WTC11 (cell line): ENCODE data around the gene GFRA1. TPM values are rescaled to one million over a fixed set of nuclear protein-coding genes. Genes with fewer than 3 reads are reported as not detected.

Experiments used
- ATAC-seq: fragments of 200-7000 bp; cut with Tn5 transposase; 2 replicates; pipeline ENCODE4 v1.10.0; 2021; ENCODE audit warnings: mild to moderate bottlenecking, moderate library complexity
- CTCF ChIA-PET: fragments of 300-600 bp; sonication (Branson Sonifier 250); formaldehyde crosslinking; loops from one replicate; lab custom pipeline; 2021; ENCODE audit warnings: antibody characterized with exemption; lab: Charles Lee
- POLR2A ChIA-PET: fragments of 350-600 bp; sonication (Branson Sonifier 250); formaldehyde crosslinking; loops from one replicate; lab custom pipeline; 2021; ENCODE audit warnings: antibody characterized with exemption; lab: Charles Lee
- DNase-seq: peaks from one replicate; pipeline ENCODE4 v3.0.0; 2021; ENCODE audit warnings: low spot score
- H3K27ac Mint-ChIP-seq: 2 replicates; pipeline ENCODE4 v1.8.0; 2021; ENCODE audit warnings: mixed read lengths
- H3K27me3 Mint-ChIP-seq: 2 replicates; pipeline ENCODE4 v1.8.0; 2021; ENCODE audit warnings: low read depth, mild to moderate bottlenecking, moderate library complexity, mixed read lengths
- H3K36me3 Mint-ChIP-seq: 2 replicates; pipeline ENCODE4 v1.8.0; 2021; ENCODE audit warnings: mixed read lengths
- H3K4me1 Mint-ChIP-seq: 2 replicates; pipeline ENCODE4 v1.8.0; 2022; ENCODE audit warnings: mixed read lengths
- H3K4me3 Mint-ChIP-seq: 2 replicates; pipeline ENCODE4 v1.8.0; 2021; ENCODE audit warnings: mild to moderate bottlenecking, moderate library complexity, mixed read lengths
- H3K9me3 Mint-ChIP-seq: 2 replicates; pipeline ENCODE4 v1.8.0; 2021; ENCODE audit warnings: mixed read lengths
- CREM ChIP-seq: sonication (generic); formaldehyde crosslinking; IDR thresholded peaks from 2 replicates; pipeline ENCODE4 v1.8.1; 2022; ENCODE audit warnings: mild to moderate bottlenecking, missing genetic modification reagents, moderate library complexity
- ESRRA ChIP-seq: sonication (generic); formaldehyde crosslinking; IDR thresholded peaks from 2 replicates; pipeline ENCODE4 v1.8.1; 2022; ENCODE audit warnings: mild to moderate bottlenecking, missing genetic modification reagents, borderline replicate concordance
- GABPB1 ChIP-seq: sonication (generic); formaldehyde crosslinking; IDR thresholded peaks from 2 replicates; pipeline ENCODE4 v1.8.1; 2023; ENCODE audit warnings: mild to moderate bottlenecking, missing genetic modification reagents
- GRHL2 ChIP-seq: fragments of 250-450 bp; sonication (Bioruptor Pico); IDR thresholded peaks from 2 replicates; pipeline ENCODE4 v1.8.0; 2022; ENCODE audit warnings: mild to moderate bottlenecking, moderate library complexity; ENCODE audit not compliant: insufficient replicate concordance, severe bottlenecking
- MXD4 ChIP-seq: fragments of 250-450 bp; sonication (Bioruptor Pico); IDR thresholded peaks from 2 replicates; pipeline ENCODE4 v1.8.0; 2021; ENCODE audit warnings: mild to moderate bottlenecking, moderate library complexity, borderline replicate concordance
- NR1H2 ChIP-seq: sonication (generic); formaldehyde crosslinking; IDR thresholded peaks from 2 replicates; pipeline ENCODE4 v1.9.0; 2021; ENCODE audit warnings: mild to moderate bottlenecking, moderate library complexity, missing genetic modification reagents
- SMAD4 ChIP-seq: sonication (generic); formaldehyde crosslinking; IDR thresholded peaks from 2 replicates; pipeline ENCODE4 v1.8.0; 2022; ENCODE audit warnings: mild to moderate bottlenecking, missing genetic modification reagents
- TEAD1 ChIP-seq: sonication (generic); formaldehyde crosslinking; IDR thresholded peaks from 2 replicates; pipeline ENCODE4 v1.8.0; 2022; ENCODE audit warnings: mild to moderate bottlenecking, missing genetic modification reagents
- TP53 ChIP-seq: sonication (generic); formaldehyde crosslinking; IDR thresholded peaks from 2 replicates; pipeline ENCODE4 v1.8.1; 2023; ENCODE audit warnings: mild to moderate bottlenecking, missing genetic modification reagents
- ZNF263 ChIP-seq: sonication (generic); formaldehyde crosslinking; IDR thresholded peaks from 2 replicates; pipeline ENCODE4 v1.8.1; 2022; ENCODE audit warnings: low read depth, mild to moderate bottlenecking, moderate library complexity, missing genetic modification reagents
- ZNF671 ChIP-seq: fragments of 250-450 bp; sonication (Bioruptor Pico); IDR thresholded peaks from 2 replicates; pipeline ENCODE4 v1.8.0; 2021; ENCODE audit warnings: mild to moderate bottlenecking
- total RNA-seq: library from RNA; stranded (reverse); gene quantifications from 3 replicates; pipeline ENCODE4 v1.2.3, GENCODE V29; 2021
- TF ChIP-seq, protein P1 (sequence below): sonication (generic); formaldehyde crosslinking; IDR thresholded peaks from 2 replicates; pipeline ENCODE4 v1.8.0; 2022; ENCODE audit warnings: mild to moderate bottlenecking, missing genetic modification reagents
- TF ChIP-seq, protein P2 (sequence below): fragments of 250-450 bp; sonication (Bioruptor Pico); IDR thresholded peaks from 2 replicates; pipeline ENCODE4 v1.8.0; 2021; ENCODE audit warnings: mild to moderate bottlenecking
- TF ChIP-seq, protein P3 (sequence below): sonication (generic); formaldehyde crosslinking; IDR thresholded peaks from 2 replicates; pipeline ENCODE4 v1.8.0; 2023; ENCODE audit warnings: mild to moderate bottlenecking, missing genetic modification reagents
- TF ChIP-seq, protein P4 (sequence below): sonication (generic); formaldehyde crosslinking; IDR thresholded peaks from 2 replicates; pipeline ENCODE4 v1.8.0; 2023; ENCODE audit warnings: missing genetic modification reagents
- TF ChIP-seq, protein P5 (sequence below): sonication (generic); formaldehyde crosslinking; IDR thresholded peaks from 2 replicates; pipeline ENCODE4 v1.8.1; 2022; ENCODE audit warnings: low read depth, mild to moderate bottlenecking, moderate library complexity, missing genetic modification reagents, borderline replicate concordance
- TF ChIP-seq, protein P6 (sequence below): fragments of 250-450 bp; sonication (Bioruptor Pico); IDR thresholded peaks from 2 replicates; pipeline ENCODE4 v1.9.0; 2021; ENCODE audit warnings: mild to moderate bottlenecking
- TF ChIP-seq, protein P7 (sequence below): fragments of 250-450 bp; sonication (Bioruptor Pico); IDR thresholded peaks from 2 replicates; pipeline ENCODE4 v1.9.0; 2021; ENCODE audit warnings: mild to moderate bottlenecking, borderline replicate concordance
- TF ChIP-seq, protein P8 (sequence below): fragments of 250-450 bp; sonication (Bioruptor Pico); conservative IDR thresholded peaks from 2 replicates; pipeline ENCODE4 v1.9.0; 2021; ENCODE audit warnings: mild to moderate bottlenecking

Gene GFRA1
- total RNA-seq, 1 experiment from 2014 or later: 4.4 TPM

DNA sequence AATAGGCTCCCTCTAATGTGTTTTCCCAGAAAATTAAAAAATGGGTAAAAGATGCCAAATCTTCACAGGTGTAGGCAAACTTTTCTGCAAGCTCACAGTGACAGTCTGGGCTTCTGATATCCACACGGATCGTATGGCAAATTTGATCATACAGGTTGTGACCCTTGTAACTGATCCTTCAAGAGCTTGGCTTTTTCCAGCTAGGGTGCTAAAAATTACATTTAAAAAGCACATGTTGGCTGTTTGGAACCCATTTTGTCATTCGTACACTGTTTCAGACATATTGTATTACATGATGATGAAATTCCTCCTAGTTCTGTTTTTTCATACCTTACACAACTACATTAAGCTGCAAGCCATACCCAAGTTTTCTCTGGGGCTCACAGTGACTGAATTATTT is 138.7 kb downstream of the GFRA1 start (continued):
- no peak for TF ChIP-seq ZNF263 (CRISPR knock-in tag)
- TF ChIP-seq GRHL2 (CRISPR knock-in tag): no peak
- TF ChIP-seq, protein P1, sequence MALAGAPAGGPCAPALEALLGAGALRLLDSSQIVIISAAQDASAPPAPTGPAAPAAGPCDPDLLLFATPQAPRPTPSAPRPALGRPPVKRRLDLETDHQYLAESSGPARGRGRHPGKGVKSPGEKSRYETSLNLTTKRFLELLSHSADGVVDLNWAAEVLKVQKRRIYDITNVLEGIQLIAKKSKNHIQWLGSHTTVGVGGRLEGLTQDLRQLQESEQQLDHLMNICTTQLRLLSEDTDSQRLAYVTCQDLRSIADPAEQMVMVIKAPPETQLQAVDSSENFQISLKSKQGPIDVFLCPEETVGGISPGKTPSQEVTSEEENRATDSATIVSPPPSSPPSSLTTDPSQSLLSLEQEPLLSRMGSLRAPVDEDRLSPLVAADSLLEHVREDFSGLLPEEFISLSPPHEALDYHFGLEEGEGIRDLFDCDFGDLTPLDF (CRISPR knock-in tag): no peak
- TF ChIP-seq, protein P2, sequence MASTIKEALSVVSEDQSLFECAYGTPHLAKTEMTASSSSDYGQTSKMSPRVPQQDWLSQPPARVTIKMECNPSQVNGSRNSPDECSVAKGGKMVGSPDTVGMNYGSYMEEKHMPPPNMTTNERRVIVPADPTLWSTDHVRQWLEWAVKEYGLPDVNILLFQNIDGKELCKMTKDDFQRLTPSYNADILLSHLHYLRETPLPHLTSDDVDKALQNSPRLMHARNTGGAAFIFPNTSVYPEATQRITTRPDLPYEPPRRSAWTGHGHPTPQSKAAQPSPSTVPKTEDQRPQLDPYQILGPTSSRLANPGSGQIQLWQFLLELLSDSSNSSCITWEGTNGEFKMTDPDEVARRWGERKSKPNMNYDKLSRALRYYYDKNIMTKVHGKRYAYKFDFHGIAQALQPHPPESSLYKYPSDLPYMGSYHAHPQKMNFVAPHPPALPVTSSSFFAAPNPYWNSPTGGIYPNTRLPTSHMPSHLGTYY (CRISPR knock-in tag): no peak
- TF ChIP-seq, protein P3, sequence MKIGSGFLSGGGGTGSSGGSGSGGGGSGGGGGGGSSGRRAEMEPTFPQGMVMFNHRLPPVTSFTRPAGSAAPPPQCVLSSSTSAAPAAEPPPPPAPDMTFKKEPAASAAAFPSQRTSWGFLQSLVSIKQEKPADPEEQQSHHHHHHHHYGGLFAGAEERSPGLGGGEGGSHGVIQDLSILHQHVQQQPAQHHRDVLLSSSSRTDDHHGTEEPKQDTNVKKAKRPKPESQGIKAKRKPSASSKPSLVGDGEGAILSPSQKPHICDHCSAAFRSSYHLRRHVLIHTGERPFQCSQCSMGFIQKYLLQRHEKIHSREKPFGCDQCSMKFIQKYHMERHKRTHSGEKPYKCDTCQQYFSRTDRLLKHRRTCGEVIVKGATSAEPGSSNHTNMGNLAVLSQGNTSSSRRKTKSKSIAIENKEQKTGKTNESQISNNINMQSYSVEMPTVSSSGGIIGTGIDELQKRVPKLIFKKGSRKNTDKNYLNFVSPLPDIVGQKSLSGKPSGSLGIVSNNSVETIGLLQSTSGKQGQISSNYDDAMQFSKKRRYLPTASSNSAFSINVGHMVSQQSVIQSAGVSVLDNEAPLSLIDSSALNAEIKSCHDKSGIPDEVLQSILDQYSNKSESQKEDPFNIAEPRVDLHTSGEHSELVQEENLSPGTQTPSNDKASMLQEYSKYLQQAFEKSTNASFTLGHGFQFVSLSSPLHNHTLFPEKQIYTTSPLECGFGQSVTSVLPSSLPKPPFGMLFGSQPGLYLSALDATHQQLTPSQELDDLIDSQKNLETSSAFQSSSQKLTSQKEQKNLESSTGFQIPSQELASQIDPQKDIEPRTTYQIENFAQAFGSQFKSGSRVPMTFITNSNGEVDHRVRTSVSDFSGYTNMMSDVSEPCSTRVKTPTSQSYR: no peak
- TF ChIP-seq NR1H2: no peak
- TF ChIP-seq, protein P4, sequence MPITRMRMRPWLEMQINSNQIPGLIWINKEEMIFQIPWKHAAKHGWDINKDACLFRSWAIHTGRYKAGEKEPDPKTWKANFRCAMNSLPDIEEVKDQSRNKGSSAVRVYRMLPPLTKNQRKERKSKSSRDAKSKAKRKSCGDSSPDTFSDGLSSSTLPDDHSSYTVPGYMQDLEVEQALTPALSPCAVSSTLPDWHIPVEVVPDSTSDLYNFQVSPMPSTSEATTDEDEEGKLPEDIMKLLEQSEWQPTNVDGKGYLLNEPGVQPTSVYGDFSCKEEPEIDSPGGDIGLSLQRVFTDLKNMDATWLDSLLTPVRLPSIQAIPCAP (CRISPR knock-in tag): no peak
- no peak for TF ChIP-seq ZNF671 (CRISPR knock-in tag)
- TF ChIP-seq, protein P5, sequence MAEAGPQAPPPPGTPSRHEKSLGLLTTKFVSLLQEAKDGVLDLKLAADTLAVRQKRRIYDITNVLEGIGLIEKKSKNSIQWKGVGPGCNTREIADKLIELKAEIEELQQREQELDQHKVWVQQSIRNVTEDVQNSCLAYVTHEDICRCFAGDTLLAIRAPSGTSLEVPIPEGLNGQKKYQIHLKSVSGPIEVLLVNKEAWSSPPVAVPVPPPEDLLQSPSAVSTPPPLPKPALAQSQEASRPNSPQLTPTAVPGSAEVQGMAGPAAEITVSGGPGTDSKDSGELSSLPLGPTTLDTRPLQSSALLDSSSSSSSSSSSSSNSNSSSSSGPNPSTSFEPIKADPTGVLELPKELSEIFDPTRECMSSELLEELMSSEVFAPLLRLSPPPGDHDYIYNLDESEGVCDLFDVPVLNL (CRISPR knock-in tag): no peak
- TF ChIP-seq SMAD4: no peak
- TF ChIP-seq, protein P6, sequence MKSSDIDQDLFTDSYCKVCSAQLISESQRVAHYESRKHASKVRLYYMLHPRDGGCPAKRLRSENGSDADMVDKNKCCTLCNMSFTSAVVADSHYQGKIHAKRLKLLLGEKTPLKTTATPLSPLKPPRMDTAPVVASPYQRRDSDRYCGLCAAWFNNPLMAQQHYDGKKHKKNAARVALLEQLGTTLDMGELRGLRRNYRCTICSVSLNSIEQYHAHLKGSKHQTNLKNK: no peak
- TF ChIP-seq, all 79 proteins: peak for 0

DNA sequence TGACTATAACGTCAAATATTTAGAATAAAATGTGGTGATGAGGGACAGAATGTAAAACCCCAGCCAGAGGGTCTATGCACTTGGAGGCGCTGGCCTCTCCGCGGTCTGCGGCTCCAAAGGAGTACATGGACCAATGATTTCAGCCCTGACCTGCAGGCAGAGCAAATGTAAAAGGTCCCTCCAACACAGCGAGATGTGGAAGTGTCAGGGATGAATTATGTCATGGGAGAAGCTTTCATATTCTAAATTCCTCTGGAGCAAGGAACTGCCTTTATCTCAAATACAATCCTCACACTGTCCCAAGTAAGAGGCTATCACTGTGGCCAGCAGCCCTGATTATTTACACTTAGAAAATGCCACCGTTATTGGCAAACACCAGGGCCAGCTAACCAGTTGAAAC is 139.4 kb downstream of the GFRA1 start:
- DNase-seq (no peak), ATAC-seq (no peak)
- H3K4me1 Mint-ChIP-seq: peaks cover 32% of the 10 kb centered on the region
- ChIA-PET POLR2A (no interaction called here), CTCF (interaction anchor here (0.7 kb wide), 1 partner anchor 334 kb away, joined by 3 read pairs; no protein-coding TSS in a partner anchor)
- H3K27me3 Mint-ChIP-seq: no peaks in the 10 kb centered on the region
- no peak overlapping the region for H3K27ac Mint-ChIP-seq
- no peaks in the 10 kb centered on the region for H3K9me3 Mint-ChIP-seq
- no peaks in the 10 kb centered on the region for H3K36me3 Mint-ChIP-seq
- H3K4me3 Mint-ChIP-seq: no peak overlapping the region
- TF ChIP-seq, protein P7, sequence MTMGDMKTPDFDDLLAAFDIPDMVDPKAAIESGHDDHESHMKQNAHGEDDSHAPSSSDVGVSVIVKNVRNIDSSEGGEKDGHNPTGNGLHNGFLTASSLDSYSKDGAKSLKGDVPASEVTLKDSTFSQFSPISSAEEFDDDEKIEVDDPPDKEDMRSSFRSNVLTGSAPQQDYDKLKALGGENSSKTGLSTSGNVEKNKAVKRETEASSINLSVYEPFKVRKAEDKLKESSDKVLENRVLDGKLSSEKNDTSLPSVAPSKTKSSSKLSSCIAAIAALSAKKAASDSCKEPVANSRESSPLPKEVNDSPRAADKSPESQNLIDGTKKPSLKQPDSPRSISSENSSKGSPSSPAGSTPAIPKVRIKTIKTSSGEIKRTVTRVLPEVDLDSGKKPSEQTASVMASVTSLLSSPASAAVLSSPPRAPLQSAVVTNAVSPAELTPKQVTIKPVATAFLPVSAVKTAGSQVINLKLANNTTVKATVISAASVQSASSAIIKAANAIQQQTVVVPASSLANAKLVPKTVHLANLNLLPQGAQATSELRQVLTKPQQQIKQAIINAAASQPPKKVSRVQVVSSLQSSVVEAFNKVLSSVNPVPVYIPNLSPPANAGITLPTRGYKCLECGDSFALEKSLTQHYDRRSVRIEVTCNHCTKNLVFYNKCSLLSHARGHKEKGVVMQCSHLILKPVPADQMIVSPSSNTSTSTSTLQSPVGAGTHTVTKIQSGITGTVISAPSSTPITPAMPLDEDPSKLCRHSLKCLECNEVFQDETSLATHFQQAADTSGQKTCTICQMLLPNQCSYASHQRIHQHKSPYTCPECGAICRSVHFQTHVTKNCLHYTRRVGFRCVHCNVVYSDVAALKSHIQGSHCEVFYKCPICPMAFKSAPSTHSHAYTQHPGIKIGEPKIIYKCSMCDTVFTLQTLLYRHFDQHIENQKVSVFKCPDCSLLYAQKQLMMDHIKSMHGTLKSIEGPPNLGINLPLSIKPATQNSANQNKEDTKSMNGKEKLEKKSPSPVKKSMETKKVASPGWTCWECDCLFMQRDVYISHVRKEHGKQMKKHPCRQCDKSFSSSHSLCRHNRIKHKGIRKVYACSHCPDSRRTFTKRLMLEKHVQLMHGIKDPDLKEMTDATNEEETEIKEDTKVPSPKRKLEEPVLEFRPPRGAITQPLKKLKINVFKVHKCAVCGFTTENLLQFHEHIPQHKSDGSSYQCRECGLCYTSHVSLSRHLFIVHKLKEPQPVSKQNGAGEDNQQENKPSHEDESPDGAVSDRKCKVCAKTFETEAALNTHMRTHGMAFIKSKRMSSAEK (CRISPR knock-in tag): no peak
- TF ChIP-seq, protein P2 (CRISPR knock-in tag): no peak
- TF ChIP-seq NR1H2 (no peak), TEAD1 (no peak), MXD4 (CRISPR knock-in tag) (no peak), ESRRA (CRISPR knock-in tag) (no peak), TP53 (CRISPR knock-in tag) (no peak), GABPB1 (CRISPR knock-in tag) (no peak), CREM (no peak)
- TF ChIP-seq, protein P8, sequence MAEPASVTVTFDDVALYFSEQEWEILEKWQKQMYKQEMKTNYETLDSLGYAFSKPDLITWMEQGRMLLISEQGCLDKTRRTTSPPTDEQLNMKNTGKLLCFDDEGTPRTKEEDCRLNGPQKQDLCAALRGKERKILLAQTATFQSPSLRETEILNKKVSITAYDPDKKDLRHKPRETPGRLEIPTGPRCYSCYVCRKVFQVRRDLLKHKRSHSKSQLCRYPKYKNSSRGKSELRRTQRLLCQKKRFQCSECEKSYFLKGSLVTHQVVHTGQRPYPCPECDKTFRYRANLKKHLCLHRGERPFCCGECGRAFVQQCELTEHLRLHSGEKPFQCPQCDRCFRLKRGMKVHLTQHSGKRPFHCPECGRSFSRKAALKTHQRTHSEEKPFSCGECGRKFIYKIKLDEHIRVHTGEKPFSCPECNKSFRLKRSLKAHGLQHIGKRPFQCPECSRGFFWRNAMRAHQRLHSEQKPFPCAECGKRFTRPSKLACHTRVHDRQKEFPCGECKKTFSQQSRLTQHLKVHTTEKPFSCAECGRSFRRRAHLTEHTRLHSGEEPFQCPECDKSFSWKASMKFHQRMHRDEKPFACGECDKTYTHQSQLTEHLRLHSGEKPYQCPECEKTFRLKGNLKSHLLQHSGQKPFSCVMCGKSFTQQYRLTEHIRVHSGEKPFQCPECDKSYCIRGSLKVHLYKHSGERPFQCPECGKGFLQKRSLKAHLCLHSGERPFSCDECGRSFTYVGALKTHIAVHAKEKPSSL (CRISPR knock-in tag): no peak
- TF ChIP-seq, protein P1 (CRISPR knock-in tag): no peak
